ENCODE results near the gene RASGEF1C.

Gene RASGEF1C

GRCh38 chr5:180154821-180155364 lies 54.1 kb downstream of the RASGEF1C start:
- no peak overlapping the region for H3K27ac ChIP-seq (ENCODE audit: low read depth, low read length)

GRCh38 chr5:180153991-180154390 lies 55.0 kb downstream of the RASGEF1C start:
- no peak overlapping the region for H3K4me3 ChIP-seq (ENCODE audit: low read depth, low read length)
- no peaks in the 10 kb centered on the region for H3K27me3 ChIP-seq (ENCODE audit: control insufficient read depth, insufficient read depth, low read length)
- H3K36me3 ChIP-seq (ENCODE audit: control insufficient read depth, insufficient read depth, low read length): no peaks in the 10 kb centered on the region
- no peak overlapping the region for H3K27ac ChIP-seq (ENCODE audit: low read depth, low read length)
- H3K4me1 ChIP-seq (ENCODE audit: control insufficient read depth, insufficient read depth, low read length): no peaks in the 10 kb centered on the region
- no peaks in the 10 kb centered on the region for H3K9me3 ChIP-seq (ENCODE audit: control insufficient read depth, insufficient read depth, low read depth, low read length)
- H3K9ac ChIP-seq (ENCODE audit: low read length): no peak overlapping the region

More at GRCh38 chr5:180154821-180155364, 54.1 kb downstream of the RASGEF1C start:
- H3K4me3 ChIP-seq (ENCODE audit: low read depth, low read length): no peak overlapping the region
- no peaks in the 10 kb centered on the region for H3K36me3 ChIP-seq (ENCODE audit: control insufficient read depth, insufficient read depth, low read length)
- H3K9me3 ChIP-seq (ENCODE audit: control insufficient read depth, insufficient read depth, low read depth, low read length): no peaks in the 10 kb centered on the region
- H3K27me3 ChIP-seq (ENCODE audit: control insufficient read depth, insufficient read depth, low read length): no peaks in the 10 kb centered on the region
- no peaks in the 10 kb centered on the region for H3K4me1 ChIP-seq (ENCODE audit: control insufficient read depth, insufficient read depth, low read length)
- no peak overlapping the region for H3K9ac ChIP-seq (ENCODE audit: low read length)

- Histone ChIP-seq H3K27ac (ENCODE audit: low read depth, low read length) (no peak overlapping the region), H3K27me3 (ENCODE audit: control insufficient read depth, insufficient read depth, low read length) (no peaks in the 10 kb centered on the region), H3K4me3 (ENCODE audit: low read depth, low read length) (no peak overlapping the region), H3K9ac (ENCODE audit: low read length) (no peak overlapping the region), H3K36me3 (ENCODE audit: control insufficient read depth, insufficient read depth, low read length) (no peaks in the 10 kb centered on the region), H3K4me1 (ENCODE audit: control insufficient read depth, insufficient read depth, low read length) (no peaks in the 10 kb centered on the region), H3K9me3 (ENCODE audit: control insufficient read depth, insufficient read depth, low read depth, low read length) (no peaks in the 10 kb centered on the region)
Measured at GRCh38 chr5:180153099-180153498, 55.9 kb downstream of the RASGEF1C start.

- H3K36me3 ChIP-seq (ENCODE audit: control insufficient read depth, insufficient read depth, low read length): no peaks in the 10 kb centered on the region
- no peak overlapping the region for H3K9ac ChIP-seq (ENCODE audit: low read length)
- H3K27ac ChIP-seq (ENCODE audit: low read depth, low read length): no peak overlapping the region
- H3K4me1 ChIP-seq (ENCODE audit: control insufficient read depth, insufficient read depth, low read length): no peaks in the 10 kb centered on the region
- no peak overlapping the region for H3K4me3 ChIP-seq (ENCODE audit: low read depth, low read length)
- no peaks in the 10 kb centered on the region for H3K27me3 ChIP-seq (ENCODE audit: control insufficient read depth, insufficient read depth, low read length)
- H3K9me3 ChIP-seq (ENCODE audit: control insufficient read depth, insufficient read depth, low read depth, low read length): peaks cover 8% of the 10 kb centered on the region; the same call in 1 of the 2 replicates
Measured at GRCh38 chr5:180143656-180144364, 65.2 kb downstream of the RASGEF1C start.

- Histone ChIP-seq H3K27me3 (ENCODE audit: control insufficient read depth, insufficient read depth, low read length) (no peaks in the 10 kb centered on the region), H3K36me3 (ENCODE audit: control insufficient read depth, insufficient read depth, low read length) (no peaks in the 10 kb centered on the region), H3K9ac (ENCODE audit: low read length) (no peak overlapping the region), H3K4me3 (ENCODE audit: low read depth, low read length) (no peak overlapping the region), H3K9me3 (ENCODE audit: control insufficient read depth, insufficient read depth, low read depth, low read length) (peaks cover 8% of the 10 kb centered on the region; the same call in 1 of the 2 replicates), H3K4me1 (ENCODE audit: control insufficient read depth, insufficient read depth, low read length) (no peaks in the 10 kb centered on the region), H3K27ac (ENCODE audit: low read depth, low read length) (no peak overlapping the region)
Measured at GRCh38 chr5:180142824-180143610, 66.0 kb downstream of the RASGEF1C start.

- H3K27ac ChIP-seq (ENCODE audit: low read depth, low read length): no peak overlapping the region
- no peaks in the 10 kb centered on the region for H3K27me3 ChIP-seq (ENCODE audit: control insufficient read depth, insufficient read depth, low read length)
- no peaks in the 10 kb centered on the region for H3K4me1 ChIP-seq (ENCODE audit: control insufficient read depth, insufficient read depth, low read length)
- no peak overlapping the region for H3K9ac ChIP-seq (ENCODE audit: low read length)
- no peak overlapping the region for H3K4me3 ChIP-seq (ENCODE audit: low read depth, low read length)
- H3K9me3 ChIP-seq (ENCODE audit: control insufficient read depth, insufficient read depth, low read depth, low read length): peaks cover 8% of the 10 kb centered on the region; the same call in 1 of the 2 replicates
- no peaks in the 10 kb centered on the region for H3K36me3 ChIP-seq (ENCODE audit: control insufficient read depth, insufficient read depth, low read length)
Measured at GRCh38 chr5:180142021-180142765, 66.8 kb downstream of the RASGEF1C start.

GRCh38 chr5:180141068-180141660 lies 67.8 kb downstream of the RASGEF1C start:
- Histone ChIP-seq H3K4me1 (ENCODE audit: control insufficient read depth, insufficient read depth, low read length) (no peaks in the 10 kb centered on the region), H3K4me3 (ENCODE audit: low read depth, low read length) (no peak overlapping the region), H3K9me3 (ENCODE audit: control insufficient read depth, insufficient read depth, low read depth, low read length) (peaks cover 2% of the 10 kb centered on the region; the same call in 1 of the 2 replicates), H3K27ac (ENCODE audit: low read depth, low read length) (no peak overlapping the region), H3K27me3 (ENCODE audit: control insufficient read depth, insufficient read depth, low read length) (no peaks in the 10 kb centered on the region), H3K9ac (ENCODE audit: low read length) (no peak overlapping the region), H3K36me3 (ENCODE audit: control insufficient read depth, insufficient read depth, low read length) (no peaks in the 10 kb centered on the region)

GRCh38 chr5:180140571-180140970 lies 68.4 kb downstream of the RASGEF1C start:
- Histone ChIP-seq H3K36me3 (ENCODE audit: control insufficient read depth, insufficient read depth, low read length) (no peaks in the 10 kb centered on the region), H3K4me3 (ENCODE audit: low read depth, low read length) (no peak overlapping the region), H3K9me3 (ENCODE audit: control insufficient read depth, insufficient read depth, low read depth, low read length) (no peaks in the 10 kb centered on the region), H3K4me1 (ENCODE audit: control insufficient read depth, insufficient read depth, low read length) (no peaks in the 10 kb centered on the region), H3K9ac (ENCODE audit: low read length) (no peak overlapping the region), H3K27me3 (ENCODE audit: control insufficient read depth, insufficient read depth, low read length) (no peaks in the 10 kb centered on the region), H3K27ac (ENCODE audit: low read depth, low read length) (no peak overlapping the region)

- Histone ChIP-seq H3K4me3 (ENCODE audit: low read depth, low read length) (no peak overlapping the region), H3K27me3 (ENCODE audit: control insufficient read depth, insufficient read depth, low read length) (no peaks in the 10 kb centered on the region), H3K36me3 (ENCODE audit: control insufficient read depth, insufficient read depth, low read length) (no peaks in the 10 kb centered on the region), H3K4me1 (ENCODE audit: control insufficient read depth, insufficient read depth, low read length) (no peaks in the 10 kb centered on the region), H3K27ac (ENCODE audit: low read depth, low read length) (no peak overlapping the region), H3K9ac (ENCODE audit: low read length) (no peak overlapping the region), H3K9me3 (ENCODE audit: control insufficient read depth, insufficient read depth, low read depth, low read length) (no peaks in the 10 kb centered on the region)
Measured at GRCh38 chr5:180140079-180140554, 68.9 kb downstream of the RASGEF1C start.

GRCh38 chr5:180139731-180140055 lies 69.3 kb downstream of the RASGEF1C start:
- Histone ChIP-seq H3K27me3 (ENCODE audit: control insufficient read depth, insufficient read depth, low read length) (no peaks in the 10 kb centered on the region), H3K9me3 (ENCODE audit: control insufficient read depth, insufficient read depth, low read depth, low read length) (no peaks in the 10 kb centered on the region), H3K9ac (ENCODE audit: low read length) (no peak overlapping the region), H3K4me3 (ENCODE audit: low read depth, low read length) (no peak overlapping the region), H3K36me3 (ENCODE audit: control insufficient read depth, insufficient read depth, low read length) (no peaks in the 10 kb centered on the region), H3K27ac (ENCODE audit: low read depth, low read length) (no peak overlapping the region), H3K4me1 (ENCODE audit: control insufficient read depth, insufficient read depth, low read length) (no peaks in the 10 kb centered on the region)
